C4-2B (cell line): ENCODE data around the gene MUL1.

Experiments
- ZFX ChIP-seq: fragments of 450-650 bp; IDR thresholded peaks from 2 replicates; pipeline ENCODE4 v1.6.1; 2017
- TF ChIP-seq, protein P1 (sequence below): fragments of 450-650 bp; conservative IDR thresholded peaks from 2 replicates; pipeline ENCODE4 v1.5.1; 2017; ENCODE audit warnings: mild to moderate bottlenecking

- TF ChIP-seq, protein P1, sequence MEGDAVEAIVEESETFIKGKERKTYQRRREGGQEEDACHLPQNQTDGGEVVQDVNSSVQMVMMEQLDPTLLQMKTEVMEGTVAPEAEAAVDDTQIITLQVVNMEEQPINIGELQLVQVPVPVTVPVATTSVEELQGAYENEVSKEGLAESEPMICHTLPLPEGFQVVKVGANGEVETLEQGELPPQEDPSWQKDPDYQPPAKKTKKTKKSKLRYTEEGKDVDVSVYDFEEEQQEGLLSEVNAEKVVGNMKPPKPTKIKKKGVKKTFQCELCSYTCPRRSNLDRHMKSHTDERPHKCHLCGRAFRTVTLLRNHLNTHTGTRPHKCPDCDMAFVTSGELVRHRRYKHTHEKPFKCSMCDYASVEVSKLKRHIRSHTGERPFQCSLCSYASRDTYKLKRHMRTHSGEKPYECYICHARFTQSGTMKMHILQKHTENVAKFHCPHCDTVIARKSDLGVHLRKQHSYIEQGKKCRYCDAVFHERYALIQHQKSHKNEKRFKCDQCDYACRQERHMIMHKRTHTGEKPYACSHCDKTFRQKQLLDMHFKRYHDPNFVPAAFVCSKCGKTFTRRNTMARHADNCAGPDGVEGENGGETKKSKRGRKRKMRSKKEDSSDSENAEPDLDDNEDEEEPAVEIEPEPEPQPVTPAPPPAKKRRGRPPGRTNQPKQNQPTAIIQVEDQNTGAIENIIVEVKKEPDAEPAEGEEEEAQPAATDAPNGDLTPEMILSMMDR, result no peak
- no peak for TF ChIP-seq ZFX
These were observed 30.3 kb upstream of the MUL1 start for GRCh38 chr1:20538227-20538626.
